ENCODE data around the gene C2orf69. TPM values are rescaled to one million over a fixed set of nuclear protein-coding genes. Genes with fewer than 3 reads are reported as not detected.

Gene C2orf69
- total and polyA plus RNA-seq, 2 donors (not counting 1 experiment from before 2014, with no cell fraction given) = 3.7 to 12.9 TPM

DNA sequence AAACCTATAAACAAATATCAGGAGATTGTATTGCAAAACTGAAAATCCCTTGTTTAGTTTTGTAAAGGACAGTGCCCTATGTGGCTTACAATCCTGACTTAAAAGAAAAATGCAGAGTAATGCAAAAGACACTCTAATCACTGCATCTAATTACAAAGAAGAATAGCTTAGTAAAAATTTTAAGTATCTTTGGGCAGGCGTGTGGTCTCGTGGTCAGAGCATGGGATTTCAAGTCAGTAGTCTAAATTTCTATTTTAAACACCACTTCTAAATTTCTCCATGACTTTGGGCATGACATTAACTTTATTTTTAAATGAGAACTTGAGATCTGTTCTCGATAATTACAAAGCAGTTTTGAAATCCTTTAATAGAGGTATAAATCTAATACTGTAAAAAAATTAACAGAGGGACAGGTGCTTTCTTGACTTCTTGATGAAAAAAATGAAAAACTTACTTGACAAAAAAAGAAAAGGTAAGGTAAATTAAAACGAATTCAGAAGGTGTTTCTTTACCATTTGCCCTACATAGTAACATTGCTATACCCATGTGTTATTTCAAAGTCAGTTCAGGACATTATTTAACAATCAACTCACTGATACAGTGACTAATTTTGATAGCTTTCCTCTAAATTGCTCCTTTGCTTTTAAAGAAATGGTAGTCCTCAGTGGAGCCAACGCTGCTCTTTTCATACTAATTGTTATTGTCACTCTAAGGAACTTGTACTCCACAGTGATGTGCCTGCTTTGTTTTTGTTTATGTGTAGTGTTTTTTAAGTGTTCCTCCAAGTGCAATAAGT, 42.5 kb upstream of the C2orf69 start:
- intact Hi-C loops (cut with micrococcal nuclease) = no loop called here
- H3K9ac ChIP-seq (ENCODE audit: low read length) = no peak overlapping the region
- no CpG with 5 or more reads among the region's 5 CpGs for WGBS (ENCODE audit: insufficient coverage)

DNA sequence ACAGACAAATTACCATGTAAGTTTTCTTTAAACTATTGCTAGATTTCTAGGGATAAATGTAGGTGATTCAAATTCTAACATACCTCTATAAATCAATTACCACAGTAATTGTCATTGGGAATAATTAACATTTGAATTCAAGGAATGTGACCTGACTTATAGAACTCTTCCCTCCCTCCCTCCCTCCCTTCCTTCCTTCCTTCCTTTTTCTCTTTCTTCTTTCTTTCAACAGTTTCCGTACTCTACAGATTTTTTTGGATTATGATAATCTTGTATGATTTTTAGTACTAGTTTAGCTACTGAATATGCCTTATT, 41.9 kb upstream of the C2orf69 start:
- Histone ChIP-seq H2AFZ (ENCODE audit: insufficient read depth, low read depth, low read length, poor library complexity, severe bottlenecking) (no peak overlapping the region), H3K79me2 (ENCODE audit: control insufficient read depth, insufficient read depth, low read length) (no peaks in the 10 kb centered on the region), H3K27me3 (replicated peaks in 1 of 4; ENCODE audit: control extremely low read depth in 1 of 4, control insufficient read depth in 3 of 4, insufficient read depth in 4 of 4, low read length in 3 of 4) (no peaks in the 10 kb centered on the region), H4K20me1 (ENCODE audit: control insufficient read depth, insufficient read depth, low read length, poor library complexity, severe bottlenecking) (no peaks in the 10 kb centered on the region), H3K4me1 (ENCODE audit: control insufficient read depth in 2 of 2, insufficient read depth in 2 of 2, low read length in 2 of 2) (no peaks in the 10 kb centered on the region), H3K9me3 (ENCODE audit: control extremely low read depth in 1 of 3, control insufficient read depth in 2 of 3, insufficient read depth in 1 of 3, low read length in 2 of 3) (peaks cover 0 to 3% (median 0%) of the 10 kb centered on the region in 3 donors), H3K36me3 (replicated peaks in 1 of 2; ENCODE audit: control extremely low read depth in 1 of 2, control insufficient read depth in 1 of 2, extremely low read depth in 1 of 2, insufficient read depth in 2 of 2, low read length in 1 of 2) (no peaks in the 10 kb centered on the region), H3K4me2 (replicated peaks; ENCODE audit: low read depth, low read length, poor library complexity, severe bottlenecking) (no peak overlapping the region), H3K27ac (ENCODE audit: low read length in 2 of 2) (no peak overlapping the region), H3K4me3 (ENCODE audit: control extremely low read depth in 1 of 5, extremely low read depth in 1 of 5, insufficient read depth in 1 of 5, low read depth in 2 of 5, low read length in 4 of 5) (no peak overlapping the region), H3K9ac (ENCODE audit: low read length) (no peak overlapping the region)
- H3K4me3 Mint-ChIP-seq = no peak overlapping the region
- no CpG with 5 or more reads among the region's 1 CpG for WGBS (ENCODE audit: insufficient coverage)
- H3K27ac Mint-ChIP-seq = no peak overlapping the region
- intact Hi-C loops (cut with micrococcal nuclease) = no loop called here
- H3K27me3 Mint-ChIP-seq = peaks cover 6% of the 10 kb centered on the region
- DNase-seq = no peak
- ChIA-PET CTCF (no interaction called here), POLR2A (no interaction called here)
- no peaks in the 10 kb centered on the region for H3K9me3 Mint-ChIP-seq (ENCODE audit: insufficient read depth)
- ATAC-seq (ENCODE audit: low read depth) = no peak
- H3K4me1 Mint-ChIP-seq = no peaks in the 10 kb centered on the region
- TF ChIP-seq, protein P1, sequence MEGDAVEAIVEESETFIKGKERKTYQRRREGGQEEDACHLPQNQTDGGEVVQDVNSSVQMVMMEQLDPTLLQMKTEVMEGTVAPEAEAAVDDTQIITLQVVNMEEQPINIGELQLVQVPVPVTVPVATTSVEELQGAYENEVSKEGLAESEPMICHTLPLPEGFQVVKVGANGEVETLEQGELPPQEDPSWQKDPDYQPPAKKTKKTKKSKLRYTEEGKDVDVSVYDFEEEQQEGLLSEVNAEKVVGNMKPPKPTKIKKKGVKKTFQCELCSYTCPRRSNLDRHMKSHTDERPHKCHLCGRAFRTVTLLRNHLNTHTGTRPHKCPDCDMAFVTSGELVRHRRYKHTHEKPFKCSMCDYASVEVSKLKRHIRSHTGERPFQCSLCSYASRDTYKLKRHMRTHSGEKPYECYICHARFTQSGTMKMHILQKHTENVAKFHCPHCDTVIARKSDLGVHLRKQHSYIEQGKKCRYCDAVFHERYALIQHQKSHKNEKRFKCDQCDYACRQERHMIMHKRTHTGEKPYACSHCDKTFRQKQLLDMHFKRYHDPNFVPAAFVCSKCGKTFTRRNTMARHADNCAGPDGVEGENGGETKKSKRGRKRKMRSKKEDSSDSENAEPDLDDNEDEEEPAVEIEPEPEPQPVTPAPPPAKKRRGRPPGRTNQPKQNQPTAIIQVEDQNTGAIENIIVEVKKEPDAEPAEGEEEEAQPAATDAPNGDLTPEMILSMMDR (IDR thresholded peaks at IDR 0.05) = no peak
- TF ChIP-seq EZH2 (IDR thresholded peaks at IDR 0.05; ENCODE audit: borderline replicate concordance, insufficient read depth, low read depth, low read length, poor library complexity, severe bottlenecking) = no peak

More for the DNA sequence above, 42.5 kb upstream of the C2orf69 start:
- no peak overlapping the region for H3K4me3 ChIP-seq (ENCODE audit: control extremely low read depth in 1 of 5, extremely low read depth in 1 of 5, insufficient read depth in 1 of 5, low read depth in 2 of 5, low read length in 4 of 5)
- Mint-ChIP-seq H3K27ac (no peak overlapping the region), H3K27me3 (peaks cover 6% of the 10 kb centered on the region), H3K4me3 (no peak overlapping the region), H3K4me1 (no peaks in the 10 kb centered on the region), H3K9me3 (ENCODE audit: insufficient read depth) (no peaks in the 10 kb centered on the region)
- CTCF ChIA-PET = no interaction called here
- H3K27me3 ChIP-seq (replicated peaks in 1 of 4; ENCODE audit: control extremely low read depth in 1 of 4, control insufficient read depth in 3 of 4, insufficient read depth in 4 of 4, low read length in 3 of 4) = no peaks in the 10 kb centered on the region
- ATAC-seq (ENCODE audit: low read depth) (no peak), DNase-seq (no peak)
- H3K79me2 ChIP-seq (ENCODE audit: control insufficient read depth, insufficient read depth, low read length) = no peaks in the 10 kb centered on the region
- TF ChIP-seq EZH2 (IDR thresholded peaks at IDR 0.05; ENCODE audit: borderline replicate concordance, insufficient read depth, low read depth, low read length, poor library complexity, severe bottlenecking) = no peak
- TF ChIP-seq, protein P1 (IDR thresholded peaks at IDR 0.05) = no peak
- H2AFZ ChIP-seq (ENCODE audit: insufficient read depth, low read depth, low read length, poor library complexity, severe bottlenecking) = no peak overlapping the region
- no peak overlapping the region for H3K27ac ChIP-seq (ENCODE audit: low read length in 2 of 2)
- POLR2A ChIA-PET = no interaction called here
- no peaks in the 10 kb centered on the region for H3K9me3 ChIP-seq (ENCODE audit: control extremely low read depth in 1 of 3, control insufficient read depth in 2 of 3, insufficient read depth in 1 of 3, low read length in 2 of 3)
- no peak overlapping the region for H3K4me2 ChIP-seq (replicated peaks; ENCODE audit: low read depth, low read length, poor library complexity, severe bottlenecking)
- H4K20me1 ChIP-seq (ENCODE audit: control insufficient read depth, insufficient read depth, low read length, poor library complexity, severe bottlenecking) = no peaks in the 10 kb centered on the region
- no peaks in the 10 kb centered on the region for H3K4me1 ChIP-seq (ENCODE audit: control insufficient read depth in 2 of 2, insufficient read depth in 2 of 2, low read length in 2 of 2)
- no peaks in the 10 kb centered on the region for H3K36me3 ChIP-seq (replicated peaks in 1 of 2; ENCODE audit: control extremely low read depth in 1 of 2, control insufficient read depth in 1 of 2, extremely low read depth in 1 of 2, insufficient read depth in 2 of 2, low read length in 1 of 2)

Measured in B cell (primary cell).